ENCODE results near the gene R3HDM4.

Gene R3HDM4

GRCh38 chr19:916645-917322 is 3.8 kb upstream of the R3HDM4 start:
- Histone ChIP-seq H3K27me3 (peaks cover 12 to 52% of the 10 kb centered on the region in 2 donors), H3K9me3 (no peaks in the 10 kb centered on the region), H3K4me3 (peak overlapping the region; percentile 27 to 39), H3K4me1 (peaks cover 0 to 59% (median 48%) of the 10 kb centered on the region in 4 donors), H3K27ac (no peak overlapping the region), H3K36me3 (no peaks in the 10 kb centered on the region)
- no peak for DNase-seq
- no peak for TF ChIP-seq CTCF (IDR thresholded peaks at IDR 0.05)
- intact Hi-C loops (cut with DNase I; ENCODE audit: low total_unique reads): loop anchor here (5.0 kb wide), 2 partner anchors 59 to 144 kb away; partner anchors contain the start of gene CFD

GRCh38 chr19:912181-913079 is 589 bp downstream of the R3HDM4 start:
- Histone ChIP-seq H3K36me3 (no peaks in the 10 kb centered on the region), H3K9me3 (no peaks in the 10 kb centered on the region), H3K27me3 (peaks cover 0 to 12% of the 10 kb centered on the region in 2 donors), H3K27ac (peak overlapping the region; percentile 92 to 93), H3K4me3 (peak overlapping the region; percentile 86 to 98), H3K4me1 (peaks cover 0 to 31% (median 18%) of the 10 kb centered on the region in 4 donors)
- no peak for TF ChIP-seq CTCF (IDR thresholded peaks at IDR 0.05)
- intact Hi-C loops (cut with DNase I; ENCODE audit: low total_unique reads): loop anchor here (5.0 kb wide), 1 partner anchor 250 kb away; the partner anchor contains the start of gene RNF126
- DNase-seq: no peak

- no peak for TF ChIP-seq CTCF (IDR thresholded peaks at IDR 0.05)
- Histone ChIP-seq H3K27ac (no peak overlapping the region), H3K4me3 (peak overlapping the region in 1 of 2 donors; percentile 98), H3K9me3 (no peaks in the 10 kb centered on the region), H3K27me3 (peaks cover 0 to 1% of the 10 kb centered on the region in 2 donors), H3K36me3 (no peaks in the 10 kb centered on the region), H3K4me1 (peaks cover 0 to 23% (median 11%) of the 10 kb centered on the region in 4 donors)
- DNase-seq: no peak
- intact Hi-C loops (cut with DNase I; ENCODE audit: low total_unique reads): loop anchor here (5.0 kb wide), 1 partner anchor 249 kb away; the partner anchor contains the start of gene RNF126
These were observed 1.6 kb downstream of the R3HDM4 start for GRCh38 chr19:911197-912033.

GRCh38 chr19:907183-907853 is 5.7 kb downstream of the R3HDM4 start:
- Histone ChIP-seq H3K4me3 (no peak overlapping the region), H3K36me3 (no peaks in the 10 kb centered on the region), H3K27me3 (no peaks in the 10 kb centered on the region), H3K27ac (no peak overlapping the region), H3K9me3 (no peaks in the 10 kb centered on the region), H3K4me1 (peaks cover 0 to 15% (median 7%) of the 10 kb centered on the region in 4 donors)
- intact Hi-C loops (cut with DNase I; ENCODE audit: low total_unique reads): no loop called here
- TF ChIP-seq CTCF (IDR thresholded peaks at IDR 0.05): no peak
- no peak for DNase-seq

- no peak for TF ChIP-seq CTCF (IDR thresholded peaks at IDR 0.05)
- no peak overlapping the region for H3K27ac ChIP-seq
- no peak overlapping the region for H3K4me3 ChIP-seq
- peaks cover 0 to 11% (median 4%) of the 10 kb centered on the region in 4 donors for H3K4me1 ChIP-seq
- peaks cover 0 to 6% (median 5%) of the 10 kb centered on the region in 3 donors for H3K36me3 ChIP-seq
- no peak for DNase-seq
- intact Hi-C loops (cut with DNase I; ENCODE audit: low total_unique reads): no loop called here
- H3K27me3 ChIP-seq: no peaks in the 10 kb centered on the region
- H3K9me3 ChIP-seq: no peaks in the 10 kb centered on the region
These were observed 6.5 kb downstream of the R3HDM4 start for GRCh38 chr19:906480-906879.

Data from tibial artery (tissue), 4 donors.